Placental pericyte (primary cell): ENCODE measurements around the gene JUND. TPM values are rescaled to one million over a fixed set of nuclear protein-coding genes. Genes with fewer than 3 reads are reported as not detected.

Experiments used
- small RNA-seq: library from RNA; depleted of rRNA; stranded (forward); fragments of <200 nt; gene quantifications from one replicate; pipeline ENCODE3, GENCODE V24; 2012; ENCODE audit warnings: low replicate concordance
- total RNA-seq: library from RNA; depleted of rRNA; stranded (reverse); fragments of >200 nt; gene quantifications from 2 replicates; pipeline ENCODE4 v1.2.3, GENCODE V29; 2012

Gene JUND
- total RNA-seq, result 120 and 186 TPM in 2 replicates

GRCh38 chr19:18281082-18282020 lies at the start of gene JUND:
JUND (minus strand) TSS chr19:18281622; CDS start chr19:18281484, 138 bp downstream.

GRCh38 chr19:18322759-18323460 lies 41.5 kb upstream of the JUND start, which contains the start of gene LSM4:
LSM4 (minus strand) TSS chr19:18323076; CDS start chr19:18323020, 56 bp downstream.

GRCh38 chr19:18274219-18274780 lies 7.1 kb downstream of the JUND start, which contains the start of gene IQCN:
IQCN (minus strand) TSS chr19:18274452; CDS start chr19:18269478, 4,974 bp downstream.

Small RNA genes within 50 kb of the gene (small RNA-seq; reads per million reads assigned to genes)
- gene MIR3188, result 0.20 reads per million
- gene RPL39P38, result not detected

Other genes with a start within 250 kb of the JUND start
- 0.43 and 0.88 TPM in 2 replicates for gene IL12RB1, start 194.7 kb downstream of the JUND start, total RNA-seq
- gene MAST3, start 183.8 kb downstream of the JUND start, total RNA-seq, result 3.0 and 3.1 TPM in 2 replicates
- 23.2 and 47.7 TPM in 2 replicates for gene PIK3R2, start 128.5 kb downstream of the JUND start, total RNA-seq
- gene IFI30, start 107.8 kb downstream of the JUND start, total RNA-seq, result 23.9 and 24.3 TPM in 2 replicates
- 21.3 and 42.0 TPM in 2 replicates for gene MPV17L2, start 88.4 kb downstream of the JUND start, total RNA-seq
- gene RAB3A, start 77.6 kb downstream of the JUND start, total RNA-seq, result 2.0 and 3.1 TPM in 2 replicates
- 0.29 and 1.3 TPM in 2 replicates for gene PDE4C, start 55.2 kb downstream of the JUND start, total RNA-seq
- gene IQCN, start 7.2 kb downstream of the JUND start, total RNA-seq, result 0.57 and 1.1 TPM in 2 replicates
- 88.8 and 171 TPM in 2 replicates for gene LSM4, start 41.5 kb upstream of the JUND start, total RNA-seq
- gene PGPEP1, start 59.0 kb upstream of the JUND start, total RNA-seq, result 40.8 and 45.5 TPM in 2 replicates
- 98.2 and 1,056 TPM in 2 replicates for gene GDF15, start 104.5 kb upstream of the JUND start, total RNA-seq
- 0.14 and 0.44 TPM in 2 replicates for gene LRRC25, start 116.0 kb upstream of the JUND start, total RNA-seq
- gene SSBP4, start 137.8 kb upstream of the JUND start, total RNA-seq, result 65.7 and 128 TPM in 2 replicates
- gene ISYNA1, start 156.5 kb upstream of the JUND start, total RNA-seq, result 24.9 and 56.5 TPM in 2 replicates
- gene ELL, start 240.4 kb upstream of the JUND start, total RNA-seq, result 23.9 and 27.6 TPM in 2 replicates